HCT116 (cell line): ENCODE data around the gene SUGCT.

ENCODE experiments used
- CTCF ChIP-seq, 3 experiments: fragments of 200-600 bp in 1 of 3; sonication (generic) in 1 of 3; IDR thresholded peaks in 2 of 3; conservative IDR thresholded peaks in 1 of 3; 2 replicates each; pipeline ENCODE4 v1.5.1; 2012 to 2017; ENCODE audit warnings: low read depth in 2 of 3, low read length in 2 of 3, antibody characterized with exemption in 1 of 3, borderline replicate concordance in 1 of 3, control low read depth in 1 of 3, mild to moderate bottlenecking in 1 of 3, mixed read lengths in 1 of 3, mixed run types in 1 of 3, moderate library complexity in 1 of 3; ENCODE audit not compliant: insufficient read depth in 1 of 3
- ELF1 ChIP-seq: IDR thresholded peaks from 2 replicates; pipeline ENCODE4 v1.6.1; 2012; ENCODE audit warnings: low read depth, borderline replicate concordance
- EZH2 ChIP-seq: fragments of 200-600 bp; sonication (generic); IDR thresholded peaks from 2 replicates; pipeline ENCODE4 v1.6.1; 2017; ENCODE audit warnings: antibody characterized with exemption, mixed run types
- EZH2phosphoT487 ChIP-seq: fragments of 200-600 bp; IDR thresholded peaks from 2 replicates; pipeline ENCODE4 v1.6.1; 2018; ENCODE audit warnings: antibody characterized with exemption, borderline replicate concordance
- FOSL1 ChIP-seq: IDR thresholded peaks from 2 replicates; pipeline ENCODE4 v1.6.1; 2012; ENCODE audit warnings: low read depth
- MAX ChIP-seq: IDR thresholded peaks from 2 replicates; pipeline ENCODE4 v1.6.1; 2012
- POLR2AphosphoS5 ChIP-seq: IDR thresholded peaks from 2 replicates; pipeline ENCODE4 v1.6.1; 2011; ENCODE audit warnings: mild to moderate bottlenecking, low read depth, low read length, moderate library complexity
- TCF7L2 ChIP-seq: IDR thresholded peaks from 2 replicates; pipeline ENCODE4 v1.7.0; 2011; ENCODE audit warnings: borderline replicate concordance, inconsistent platforms; ENCODE audit not compliant: insufficient read depth, insufficient read length; ENCODE audit errors: extremely low read depth
- ZBTB33 ChIP-seq: IDR thresholded peaks from 2 replicates; pipeline ENCODE4 v1.6.1; 2011; ENCODE audit warnings: mild to moderate bottlenecking, low read length, moderate library complexity; ENCODE audit not compliant: insufficient replicate concordance; ENCODE audit errors: extremely low read depth
- ZFX ChIP-seq: fragments of 450-650 bp; IDR thresholded peaks from 2 replicates; pipeline ENCODE4 v1.6.1; 2017
- TF ChIP-seq, protein P1 (sequence below): IDR thresholded peaks from 2 replicates; pipeline ENCODE4 v1.6.1; 2012; ENCODE audit warnings: low read depth

DNA sequence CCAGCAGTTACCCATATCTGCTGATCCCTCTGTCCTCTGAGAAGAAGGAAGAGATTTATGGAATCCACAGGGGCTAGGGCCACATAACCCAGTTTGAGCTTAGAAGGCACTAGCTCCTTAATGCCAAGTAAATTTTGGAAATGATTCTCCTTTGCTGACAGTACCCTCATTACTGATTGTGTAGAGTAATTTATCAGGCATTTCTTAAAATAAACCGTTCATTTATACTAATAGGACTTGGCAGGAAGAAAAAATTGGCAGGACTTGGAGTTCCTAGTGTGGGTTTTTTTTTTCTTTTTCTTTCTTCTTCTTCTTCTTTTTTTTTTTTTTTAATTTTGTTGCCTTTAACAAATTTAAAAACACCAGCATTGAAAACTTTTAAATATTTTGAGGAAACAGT, 645.7 kb downstream of the SUGCT start:
- TF ChIP-seq CTCF (IDR thresholded peaks at IDR 0.05 in 2 of 3, conservative IDR thresholded peaks at IDR 0.05 in 1 of 3; ENCODE audit: borderline replicate concordance in 1 of 3, insufficient read depth in 1 of 3, low read depth in 2 of 3, low read length in 2 of 3), result no peak
- no peak for TF ChIP-seq EZH2
- TF ChIP-seq, protein P1, sequence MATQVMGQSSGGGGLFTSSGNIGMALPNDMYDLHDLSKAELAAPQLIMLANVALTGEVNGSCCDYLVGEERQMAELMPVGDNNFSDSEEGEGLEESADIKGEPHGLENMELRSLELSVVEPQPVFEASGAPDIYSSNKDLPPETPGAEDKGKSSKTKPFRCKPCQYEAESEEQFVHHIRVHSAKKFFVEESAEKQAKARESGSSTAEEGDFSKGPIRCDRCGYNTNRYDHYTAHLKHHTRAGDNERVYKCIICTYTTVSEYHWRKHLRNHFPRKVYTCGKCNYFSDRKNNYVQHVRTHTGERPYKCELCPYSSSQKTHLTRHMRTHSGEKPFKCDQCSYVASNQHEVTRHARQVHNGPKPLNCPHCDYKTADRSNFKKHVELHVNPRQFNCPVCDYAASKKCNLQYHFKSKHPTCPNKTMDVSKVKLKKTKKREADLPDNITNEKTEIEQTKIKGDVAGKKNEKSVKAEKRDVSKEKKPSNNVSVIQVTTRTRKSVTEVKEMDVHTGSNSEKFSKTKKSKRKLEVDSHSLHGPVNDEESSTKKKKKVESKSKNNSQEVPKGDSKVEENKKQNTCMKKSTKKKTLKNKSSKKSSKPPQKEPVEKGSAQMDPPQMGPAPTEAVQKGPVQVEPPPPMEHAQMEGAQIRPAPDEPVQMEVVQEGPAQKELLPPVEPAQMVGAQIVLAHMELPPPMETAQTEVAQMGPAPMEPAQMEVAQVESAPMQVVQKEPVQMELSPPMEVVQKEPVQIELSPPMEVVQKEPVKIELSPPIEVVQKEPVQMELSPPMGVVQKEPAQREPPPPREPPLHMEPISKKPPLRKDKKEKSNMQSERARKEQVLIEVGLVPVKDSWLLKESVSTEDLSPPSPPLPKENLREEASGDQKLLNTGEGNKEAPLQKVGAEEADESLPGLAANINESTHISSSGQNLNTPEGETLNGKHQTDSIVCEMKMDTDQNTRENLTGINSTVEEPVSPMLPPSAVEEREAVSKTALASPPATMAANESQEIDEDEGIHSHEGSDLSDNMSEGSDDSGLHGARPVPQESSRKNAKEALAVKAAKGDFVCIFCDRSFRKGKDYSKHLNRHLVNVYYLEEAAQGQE, result no peak
- no peak for TF ChIP-seq ZBTB33
- TF ChIP-seq POLR2AphosphoS5, result no peak
- TF ChIP-seq ELF1, result no peak
- TF ChIP-seq FOSL1, result no peak
- TF ChIP-seq MAX, result no peak
- TF ChIP-seq ZFX, result no peak
- no peak for TF ChIP-seq TCF7L2
- no peak for TF ChIP-seq EZH2phosphoT487
